HepG2 (cell line): ENCODE measurements around the gene DBN1. TPM values are rescaled to one million over a fixed set of nuclear protein-coding genes. Genes with fewer than 3 reads are reported as not detected.

Experiments
- ARID4A ChIP-seq: sonication (generic); formaldehyde crosslinking; IDR thresholded peaks from 2 replicates; pipeline ENCODE4 v1.5.0; 2020; ENCODE audit warnings: mild to moderate bottlenecking, missing genetic modification reagents, borderline replicate concordance
- CBX2 ChIP-seq, 2 experiments: fragments of 200-600 bp in 1 of 2; sonication (generic); formaldehyde crosslinking in 1 of 2; IDR thresholded peaks; 2 replicates each; pipeline versions ENCODE4 v1.7.0 to v1.8.1; 2018 to 2022; ENCODE audit warnings: low read depth in 2 of 2, low read length in 1 of 2, mild to moderate bottlenecking in 1 of 2, missing genetic modification reagents in 1 of 2
- CEBPG ChIP-seq: IDR thresholded peaks from 2 replicates; pipeline ENCODE4 v1.6.1; 2016
- ELF1 ChIP-seq: sonication (generic); formaldehyde crosslinking; IDR thresholded peaks from 2 replicates; pipeline ENCODE4 v1.4.0; 2020; ENCODE audit warnings: missing genetic modification reagents
- EP300 ChIP-seq, 3 experiments: sonication (generic) in 1 of 3; formaldehyde crosslinking in 1 of 3; IDR thresholded peaks; 2 replicates each; pipeline versions ENCODE4 v1.5.1 to v1.6.1; 2011 to 2020; ENCODE audit warnings: low read depth in 2 of 3, low read length in 2 of 3, borderline replicate concordance in 1 of 3, improper control_type of control experiment in 1 of 3, mild to moderate bottlenecking in 1 of 3, missing genetic modification reagents in 1 of 3, moderate library complexity in 1 of 3
- IRF9 ChIP-seq: sonication (generic); formaldehyde crosslinking; IDR thresholded peaks from 2 replicates; pipeline ENCODE4 v1.8.0; 2022; ENCODE audit warnings: missing genetic modification reagents, mild to moderate bottlenecking, borderline replicate concordance
- MEIS1 ChIP-seq: sonication (generic); formaldehyde crosslinking; IDR thresholded peaks from 2 replicates; pipeline ENCODE4 v1.9.0; 2021; ENCODE audit warnings: mild to moderate bottlenecking, missing genetic modification reagents, moderate library complexity, borderline replicate concordance
- POLR2A ChIP-seq, 2 experiments: IDR thresholded peaks; 2 replicates each; pipeline ENCODE4 v1.6.1; 2011; ENCODE audit warnings: low read depth in 2 of 2, low read length in 2 of 2, mild to moderate bottlenecking in 1 of 2, moderate library complexity in 1 of 2; ENCODE audit not compliant: insufficient read depth in 1 of 2
- TP53 ChIP-seq: sonication (generic); formaldehyde crosslinking; conservative IDR thresholded peaks from 2 replicates; pipeline ENCODE4 v1.4.0; 2020; ENCODE audit warnings: missing genetic modification reagents
- WIZ ChIP-seq: sonication (generic); formaldehyde crosslinking; IDR thresholded peaks from 2 replicates; pipeline ENCODE4 v1.5.1; 2020; ENCODE audit warnings: mild to moderate bottlenecking, missing genetic modification reagents
- ZBTB33 ChIP-seq: sonication (generic); formaldehyde crosslinking; IDR thresholded peaks from 2 replicates; pipeline ENCODE4 v1.4.0; 2020; ENCODE audit warnings: missing genetic modification reagents
- ZBTB39 ChIP-seq: sonication (generic); formaldehyde crosslinking; IDR thresholded peaks from 2 replicates; pipeline ENCODE4 v1.5.0; 2020; ENCODE audit warnings: missing genetic modification reagents
- ZFP41 ChIP-seq: sonication (generic); formaldehyde crosslinking; IDR thresholded peaks from 2 replicates; pipeline ENCODE4 v1.4.0; 2020; ENCODE audit warnings: mild to moderate bottlenecking, missing genetic modification reagents, borderline replicate concordance
- ZNF274 ChIP-seq: sonication (generic); formaldehyde crosslinking; IDR thresholded peaks from 2 replicates; pipeline ENCODE4 v1.5.1; 2020; ENCODE audit warnings: mild to moderate bottlenecking, missing genetic modification reagents
- ZNF292 ChIP-seq: sonication (generic); formaldehyde crosslinking; IDR thresholded peaks from 2 replicates; pipeline ENCODE4 v1.8.1; 2022; ENCODE audit warnings: mild to moderate bottlenecking, low read depth, missing genetic modification reagents, borderline replicate concordance
- ZNF749 ChIP-seq: sonication (generic); formaldehyde crosslinking; IDR thresholded peaks from 2 replicates; pipeline ENCODE4 v1.8.0; 2022; ENCODE audit warnings: mild to moderate bottlenecking, missing genetic modification reagents, moderate library complexity, borderline replicate concordance
- polyA plus RNA-seq, 8 experiments: library from polyadenylated mRNA; depleted of rRNA in 3 of 8; stranded (reverse) in 7 of 8; unstranded in 1 of 8; fragments of >200 nt; fragmentation: Illumina TruSeq in 4 of 8; extraction: Trizol in 4 of 8; gene quantifications; 2 replicates each; pipeline versions ENCODE4 v1.2.1 to v1.2.3, GENCODE V29; 2011 to 2016; ENCODE audit warnings: low read depth in 4 of 8, missing spikeins in 1 of 8, mixed read lengths in 1 of 8; ENCODE audit not compliant: insufficient read depth in 1 of 8
- total RNA-seq, 5 experiments: library from RNA; depleted of rRNA; stranded (reverse); fragments of >200 nt; fragmentation: Illumina TruSeq; extraction: Trizol; gene quantifications; 2 replicates each; pipeline ENCODE4 v1.2.3, GENCODE V29; 2016; ENCODE audit warnings: low read depth in 1 of 5

DBN1 gene
- total and polyA plus RNA-seq, 2 of the 13 experiments (the other 11 are each of a cell fraction or from before 2014, with no cell fraction given) = 27.0 to 37.3 TPM

- TF ChIP-seq ZBTB33 (CRISPR knock-in tag) = peak; percentile 36; the same call in 1 of the 2 replicates
- TF ChIP-seq MEIS1 (CRISPR knock-in tag) = no peak
- TF ChIP-seq POLR2A (IDR thresholded peaks at IDR 0.05; ENCODE audit: insufficient read depth in 1 of 2, low read depth in 2 of 2, low read length in 2 of 2) = no peak
- TF ChIP-seq IRF9 = no peak; the same call in 1 of the 2 replicates
- no peak for TF ChIP-seq ELF1 (CRISPR knock-in tag)
- TF ChIP-seq CEBPG = no peak
- TF ChIP-seq ZFP41 (CRISPR knock-in tag) = no peak
- peak; percentile 43; the same call in 1 of the 2 replicates for TF ChIP-seq ARID4A
- no peak for TF ChIP-seq WIZ
- TF ChIP-seq ZNF292 (CRISPR knock-in tag) = no peak
- no peak for TF ChIP-seq ZNF749 (CRISPR knock-in tag)
- no peak for TF ChIP-seq TP53 (CRISPR knock-in tag)
- TF ChIP-seq ZNF274 (CRISPR knock-in tag) = no peak
- no peak for TF ChIP-seq ZBTB39 (CRISPR knock-in tag)
- TF ChIP-seq EP300 (IDR thresholded peaks at IDR 0.05; ENCODE audit: low read depth in 2 of 2, low read length in 2 of 2) = no peak
- no peak for TF ChIP-seq EP300 (CRISPR knock-in tag; IDR thresholded peaks at IDR 0.05; ENCODE audit: borderline replicate concordance)
- no peak for TF ChIP-seq CBX2 (IDR thresholded peaks at IDR 0.05; ENCODE audit: low read depth, low read length)
- TF ChIP-seq CBX2 (CRISPR knock-in tag; IDR thresholded peaks at IDR 0.05; ENCODE audit: low read depth) = no peak
Measured at GRCh38 chr5:177455661-177456590, 17.5 kb downstream of the DBN1 start (continued).
